Measurements from ENCODE around the gene YJEFN3. TPM values are rescaled to one million over a fixed set of nuclear protein-coding genes. Genes with fewer than 3 reads are reported as not detected.

The YJEFN3 gene
- total RNA-seq, 4 donors from 2014 or later = 0.18 to 0.31 TPM; not detected in 2

GRCh38 chr19:19553670-19554069, 25.0 kb downstream of the YJEFN3 start:
- DNase-seq = no peak
- no peak for ATAC-seq
- Histone ChIP-seq H3K4me3 (no peak overlapping the region), H3K9me3 (no peaks in the 10 kb centered on the region), H3K4me1 (no peaks in the 10 kb centered on the region), H3K36me3 (no peaks in the 10 kb centered on the region), H3K27me3 (peaks cover 10 to 13% (median 12%) of the 10 kb centered on the region in 3 donors), H3K27ac (no peak overlapping the region)
- TF ChIP-seq, protein P1, sequence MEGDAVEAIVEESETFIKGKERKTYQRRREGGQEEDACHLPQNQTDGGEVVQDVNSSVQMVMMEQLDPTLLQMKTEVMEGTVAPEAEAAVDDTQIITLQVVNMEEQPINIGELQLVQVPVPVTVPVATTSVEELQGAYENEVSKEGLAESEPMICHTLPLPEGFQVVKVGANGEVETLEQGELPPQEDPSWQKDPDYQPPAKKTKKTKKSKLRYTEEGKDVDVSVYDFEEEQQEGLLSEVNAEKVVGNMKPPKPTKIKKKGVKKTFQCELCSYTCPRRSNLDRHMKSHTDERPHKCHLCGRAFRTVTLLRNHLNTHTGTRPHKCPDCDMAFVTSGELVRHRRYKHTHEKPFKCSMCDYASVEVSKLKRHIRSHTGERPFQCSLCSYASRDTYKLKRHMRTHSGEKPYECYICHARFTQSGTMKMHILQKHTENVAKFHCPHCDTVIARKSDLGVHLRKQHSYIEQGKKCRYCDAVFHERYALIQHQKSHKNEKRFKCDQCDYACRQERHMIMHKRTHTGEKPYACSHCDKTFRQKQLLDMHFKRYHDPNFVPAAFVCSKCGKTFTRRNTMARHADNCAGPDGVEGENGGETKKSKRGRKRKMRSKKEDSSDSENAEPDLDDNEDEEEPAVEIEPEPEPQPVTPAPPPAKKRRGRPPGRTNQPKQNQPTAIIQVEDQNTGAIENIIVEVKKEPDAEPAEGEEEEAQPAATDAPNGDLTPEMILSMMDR (IDR thresholded peaks at IDR 0.05 in 4 of 5, conservative IDR thresholded peaks at IDR 0.05 in 1 of 5) = no peak
- no peak for TF ChIP-seq POLR2A (IDR thresholded peaks at IDR 0.05)
- in situ Hi-C loops (cut with MboI; ENCODE audit: low sequenced_read_pairs in 4 of 4) = no loop called here
- intact Hi-C loops (cut with DNase I; ENCODE audit: low total_unique reads) = no loop called here

DNA sequence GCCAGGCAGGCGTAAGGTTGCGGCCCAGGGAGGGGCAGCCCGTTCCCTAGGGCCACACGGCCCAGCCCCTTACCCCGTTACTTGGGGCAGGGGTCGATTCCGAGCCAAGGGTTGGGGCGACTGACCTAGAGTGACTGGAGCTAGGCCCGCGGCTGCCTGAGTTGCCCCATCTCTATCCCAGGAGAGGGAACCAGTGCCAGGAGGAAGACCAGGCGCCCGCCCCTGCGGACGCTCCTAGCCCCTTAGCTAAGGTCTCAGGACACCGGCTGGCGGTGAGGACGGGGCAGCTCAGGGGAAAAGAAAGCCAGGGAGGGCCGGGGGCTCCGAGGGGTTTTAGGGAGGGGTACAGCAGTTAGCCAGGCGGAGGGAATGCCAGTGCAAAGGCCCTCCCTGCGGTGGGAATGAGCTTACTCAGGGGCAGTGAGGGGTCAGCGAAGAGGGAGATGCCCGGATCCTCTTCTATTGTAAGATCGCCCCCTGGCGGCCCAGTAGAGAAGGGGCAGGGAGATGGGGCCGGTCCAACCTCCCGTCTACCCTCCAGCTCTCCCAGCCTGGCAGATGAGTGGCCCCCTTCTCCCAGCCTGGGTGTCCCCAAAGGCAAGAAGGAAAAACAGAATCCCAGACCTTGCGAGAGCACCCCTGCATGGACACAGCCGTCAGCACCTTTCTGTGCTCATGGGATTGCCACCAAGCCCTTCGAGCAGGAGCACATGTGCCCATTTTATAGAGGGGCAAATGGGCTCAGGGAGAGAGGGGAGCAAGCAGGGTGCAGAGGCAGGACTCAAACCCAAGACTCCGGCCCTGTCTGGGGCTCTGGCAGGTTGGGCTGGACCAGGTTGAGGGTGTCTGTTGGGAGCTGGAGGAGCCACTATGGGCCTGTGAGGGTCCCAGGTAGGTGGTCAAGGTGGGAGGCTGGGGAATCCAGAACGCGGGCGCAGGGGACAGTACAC, 25.6 kb downstream of the YJEFN3 start:
- Histone ChIP-seq H3K9me3 (no peaks in the 10 kb centered on the region), H3K4me3 (no peak overlapping the region), H3K4me1 (no peaks in the 10 kb centered on the region), H3K27me3 (peaks cover 3 to 9% (median 8%) of the 10 kb centered on the region in 3 donors), H3K36me3 (no peaks in the 10 kb centered on the region), H3K27ac (no peak overlapping the region)
- TF ChIP-seq, protein P1 (IDR thresholded peaks at IDR 0.05 in 4 of 5, conservative IDR thresholded peaks at IDR 0.05 in 1 of 5) = peak in 4 of 5 experiments; percentile 36 to 66 (median 47)
- TF ChIP-seq POLR2A (IDR thresholded peaks at IDR 0.05) = no peak
- no peak for DNase-seq
- in situ Hi-C loops (cut with MboI; ENCODE audit: low sequenced_read_pairs in 4 of 4) = no loop called here
- ATAC-seq = no peak
- intact Hi-C loops (cut with DNase I; ENCODE audit: low total_unique reads) = no loop called here

DNA sequence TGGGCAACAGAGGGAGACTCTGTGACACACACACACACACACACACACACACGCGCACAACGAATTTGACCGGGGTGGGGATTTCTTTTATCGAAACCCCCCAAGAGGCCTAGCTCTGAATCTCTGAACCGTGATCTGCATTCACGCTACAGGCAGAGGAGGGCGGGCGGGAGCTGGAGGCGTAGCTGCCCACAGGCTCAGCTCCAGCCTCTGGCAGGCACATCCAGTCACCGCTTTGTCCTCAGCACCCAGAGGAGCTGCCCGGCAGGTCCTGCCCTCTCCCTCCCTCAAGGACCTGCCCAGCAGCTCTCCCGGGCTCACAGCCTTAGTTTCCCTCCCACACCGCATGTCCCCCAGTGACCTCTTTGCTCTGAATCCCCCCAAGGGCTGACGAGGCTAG, 29.3 kb downstream of the YJEFN3 start:
- H3K9me3 ChIP-seq = no peaks in the 10 kb centered on the region
- H3K4me3 ChIP-seq = no peak overlapping the region
- peaks cover 0 to 3% (median 0%) of the 10 kb centered on the region in 3 donors for H3K27me3 ChIP-seq
- no peak overlapping the region for H3K27ac ChIP-seq
- no peaks in the 10 kb centered on the region for H3K4me1 ChIP-seq
- in situ Hi-C loops (cut with MboI; ENCODE audit: low sequenced_read_pairs in 4 of 4) (no loop called here), intact Hi-C loops (cut with DNase I; ENCODE audit: low total_unique reads) (no loop called here)
- TF ChIP-seq, protein P1 (IDR thresholded peaks at IDR 0.05 in 4 of 5, conservative IDR thresholded peaks at IDR 0.05 in 1 of 5) = no peak
- no peak for TF ChIP-seq POLR2A (IDR thresholded peaks at IDR 0.05)
- DNase-seq (no peak), ATAC-seq (no peak)
- no peaks in the 10 kb centered on the region for H3K36me3 ChIP-seq

DNA sequence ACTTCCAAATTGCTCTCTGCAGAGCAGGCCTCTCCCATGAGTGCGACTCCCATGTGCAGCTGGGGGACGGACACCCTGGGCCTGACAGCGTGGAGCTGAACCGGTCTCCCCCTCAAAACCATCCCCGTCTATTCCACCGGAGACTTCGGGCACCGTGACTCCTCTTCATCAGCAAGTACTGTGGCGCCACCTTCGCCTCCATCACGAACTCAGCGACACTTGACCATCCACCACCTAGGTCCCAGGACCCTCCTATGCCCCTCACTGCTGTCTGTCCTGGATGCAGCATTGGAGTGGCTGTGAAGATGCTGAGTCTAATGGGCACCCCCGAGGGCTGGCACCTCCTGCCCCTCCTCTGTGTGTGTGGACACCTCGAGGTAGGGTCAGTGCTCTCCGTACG, 29.9 kb downstream of the YJEFN3 start:
- in situ Hi-C loops (cut with MboI; ENCODE audit: low sequenced_read_pairs in 4 of 4) (no loop called here), intact Hi-C loops (cut with DNase I; ENCODE audit: low total_unique reads) (no loop called here)
- DNase-seq = no peak
- ATAC-seq = no peak
- Histone ChIP-seq H3K27ac (no peak overlapping the region), H3K27me3 (peaks cover 0 to 3% (median 0%) of the 10 kb centered on the region in 3 donors), H3K9me3 (no peaks in the 10 kb centered on the region), H3K36me3 (no peaks in the 10 kb centered on the region), H3K4me1 (no peaks in the 10 kb centered on the region), H3K4me3 (no peak overlapping the region)
- TF ChIP-seq POLR2A (IDR thresholded peaks at IDR 0.05) = no peak
- TF ChIP-seq, protein P1 (IDR thresholded peaks at IDR 0.05 in 4 of 5, conservative IDR thresholded peaks at IDR 0.05 in 1 of 5) = no peak
